ENCODE results near the gene GOLGA8J.
A peak's percentile ranks its signal among the peaks of the same experiment; 100 is the strongest.
"Not testable (repeated sequence)": the region's sequence is repeated elsewhere in the genome, so short reads cannot be mapped to it uniquely, and the experiment has no call there.

The GOLGA8J gene

DNA sequence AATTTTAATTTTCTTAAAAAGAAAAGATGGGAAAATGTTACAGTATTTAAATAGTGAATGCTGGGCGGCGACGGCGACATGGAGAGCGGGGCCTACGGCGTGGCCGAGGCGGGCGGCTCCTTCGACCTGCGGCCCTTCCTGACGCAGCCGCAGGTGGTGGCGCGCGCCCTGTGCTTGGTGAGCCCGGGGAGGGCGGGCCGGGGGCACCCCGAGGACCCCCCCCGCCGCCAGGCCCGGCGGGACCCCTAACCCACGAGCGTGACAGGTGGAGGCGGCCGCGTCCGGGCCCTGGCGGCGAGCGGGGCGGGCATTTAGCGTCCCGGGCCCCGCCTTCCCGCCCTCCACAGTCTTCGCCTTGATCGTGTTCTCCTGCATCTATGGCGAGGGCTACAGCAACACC is 38.4 kb upstream of the GOLGA8J start:
- no peak overlapping the region for H3K18ac ChIP-seq (ENCODE audit: low read length)
- H3K79me2 ChIP-seq (ENCODE audit: control insufficient read depth, insufficient read depth, low read length, poor library complexity) = no peaks in the 10 kb centered on the region
- H2BK12ac ChIP-seq (ENCODE audit: low read length) = no peak overlapping the region
- H3K4ac ChIP-seq (ENCODE audit: low read depth, low read length) = no peak overlapping the region
- H3K14ac ChIP-seq (ENCODE audit: low read length) = no peak overlapping the region
- H2BK5ac ChIP-seq (ENCODE audit: low read depth, low read length, poor library complexity) = no peak overlapping the region
- H3K27ac ChIP-seq (ENCODE audit: low read depth, low read length) = no peak overlapping the region
- no peak overlapping the region for H3K23ac ChIP-seq (ENCODE audit: low read length)
- H2AFZ ChIP-seq (ENCODE audit: insufficient read depth, low read length, poor library complexity) = no peak overlapping the region
- no peak overlapping the region for H3K4me2 ChIP-seq (ENCODE audit: low read length)
- no peaks in the 10 kb centered on the region for H3K9me3 ChIP-seq (ENCODE audit: insufficient read depth, low read depth, low read length)
- H3K27me3 ChIP-seq (ENCODE audit: insufficient read depth, low read length) = no peaks in the 10 kb centered on the region
- no peak overlapping the region for H4K12ac ChIP-seq (ENCODE audit: low read depth, low read length)
- H4K8ac ChIP-seq (ENCODE audit: low read depth, low read length) = no peak overlapping the region
- no peaks in the 10 kb centered on the region for H3K79me1 ChIP-seq (ENCODE audit: low read length)
- no CpG with 5 or more reads among the region's 42 CpGs for WGBS (ENCODE audit: extremely low coverage, insufficient coverage, insufficient read length)
- H3K36me3 ChIP-seq (ENCODE audit: control insufficient read depth in 1 of 2, insufficient read depth in 2 of 2, low read length in 2 of 2) = no peaks in the 10 kb centered on the region
- no peak overlapping the region for H2AK5ac ChIP-seq (ENCODE audit: low read length)
- peak overlapping the region; percentile 43 for H3K4me3 ChIP-seq (ENCODE audit: low read depth, low read length)
- no peak overlapping the region for H2BK120ac ChIP-seq (ENCODE audit: insufficient read depth, low read length, poor library complexity)
- no peak overlapping the region for H4K91ac ChIP-seq (ENCODE audit: low read depth, low read length)
- peaks cover 2% of the 10 kb centered on the region in 2 experiments for H3K4me1 ChIP-seq (ENCODE audit: control insufficient read depth in 1 of 2, insufficient read depth in 2 of 2, low read length in 2 of 2)
- no peak for DNase-seq
- H3K9ac ChIP-seq (ENCODE audit: low read length) = no peak overlapping the region

DNA sequence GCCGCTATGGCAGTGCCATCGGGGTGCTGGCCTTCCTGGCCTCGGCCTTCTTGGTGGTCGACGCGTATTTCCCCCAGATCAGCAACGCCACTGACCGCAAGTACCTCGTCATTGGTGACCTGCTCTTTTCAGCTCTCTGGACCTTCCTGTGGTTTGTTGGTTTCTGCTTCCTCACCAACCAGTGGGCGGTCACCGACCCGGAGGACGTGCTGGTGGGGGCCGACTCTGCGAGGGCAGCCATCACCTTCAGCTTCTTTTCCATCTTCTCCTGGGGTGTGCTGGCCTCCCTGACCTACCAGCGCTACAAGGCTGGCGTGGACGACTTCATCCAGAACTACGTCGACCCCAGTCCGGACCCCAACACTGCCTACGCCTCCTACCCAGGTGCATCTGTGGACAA is 37.9 kb upstream of the GOLGA8J start:
- not testable (repeated sequence) for H3K27me3 ChIP-seq (ENCODE audit: insufficient read depth, low read length); H3K9ac ChIP-seq (ENCODE audit: low read length); H2BK120ac ChIP-seq (ENCODE audit: insufficient read depth, low read length, poor library complexity); H2BK5ac ChIP-seq (ENCODE audit: low read depth, low read length, poor library complexity); H2BK12ac ChIP-seq (ENCODE audit: low read length); H3K79me2 ChIP-seq (ENCODE audit: control insufficient read depth, insufficient read depth, low read length, poor library complexity); DNase-seq; H4K8ac ChIP-seq (ENCODE audit: low read depth, low read length); H2AFZ ChIP-seq (ENCODE audit: insufficient read depth, low read length, poor library complexity); H3K23ac ChIP-seq (ENCODE audit: low read length); H3K36me3 ChIP-seq (ENCODE audit: control insufficient read depth in 1 of 2, insufficient read depth in 2 of 2, low read length in 2 of 2); H3K4me2 ChIP-seq (ENCODE audit: low read length); H3K4me1 ChIP-seq (ENCODE audit: control insufficient read depth in 1 of 2, insufficient read depth in 2 of 2, low read length in 2 of 2); H3K9me3 ChIP-seq (ENCODE audit: insufficient read depth, low read depth, low read length); H2AK5ac ChIP-seq (ENCODE audit: low read length); H3K14ac ChIP-seq (ENCODE audit: low read length); H3K18ac ChIP-seq (ENCODE audit: low read length); H3K79me1 ChIP-seq (ENCODE audit: low read length); H3K4ac ChIP-seq (ENCODE audit: low read depth, low read length); H4K91ac ChIP-seq (ENCODE audit: low read depth, low read length); H3K27ac ChIP-seq (ENCODE audit: low read depth, low read length); H4K12ac ChIP-seq (ENCODE audit: low read depth, low read length)
- peak overlapping the region; percentile 43 for H3K4me3 ChIP-seq (ENCODE audit: low read depth, low read length)
- no CpG with 5 or more reads among the region's 22 CpGs for WGBS (ENCODE audit: extremely low coverage, insufficient coverage, insufficient read length)

DNA sequence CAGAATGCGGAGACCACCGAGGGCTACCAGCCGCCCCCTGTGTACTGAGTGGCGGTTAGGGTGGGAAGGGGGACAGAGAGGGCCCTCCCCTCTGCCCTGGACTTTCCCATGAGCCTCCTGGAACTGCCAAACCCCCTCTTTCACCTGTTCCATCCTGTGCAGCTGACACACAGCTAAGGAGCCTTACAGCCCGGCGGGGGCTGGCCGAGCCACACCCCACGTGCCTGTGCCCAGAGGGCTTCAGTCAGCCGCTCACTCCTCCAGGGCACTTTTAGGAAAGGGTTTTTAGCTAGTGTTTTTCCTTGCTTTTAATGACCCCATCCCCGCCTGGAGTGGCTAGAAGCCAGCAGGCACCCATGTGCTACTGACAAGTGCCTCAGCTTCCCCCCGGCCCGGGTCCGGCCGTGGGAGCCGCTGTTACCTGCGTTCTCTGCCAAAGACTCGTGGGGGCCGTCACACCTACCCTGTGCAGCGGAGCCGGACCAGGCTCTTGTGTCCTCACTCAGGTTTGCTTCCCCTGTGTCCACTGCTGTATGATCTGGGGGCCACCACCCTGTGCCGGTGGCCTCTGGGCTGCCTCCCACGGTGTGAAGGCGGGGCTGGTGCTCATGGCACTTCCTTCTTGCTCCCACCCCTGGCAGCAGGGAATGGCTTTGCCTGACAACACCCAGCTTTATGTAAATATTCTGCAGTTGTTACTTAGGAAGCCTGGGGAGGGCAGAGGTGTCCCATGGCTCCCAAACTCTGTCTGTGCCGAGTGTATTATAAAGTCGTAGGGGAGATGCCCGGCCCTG is 37.3 kb upstream of the GOLGA8J start:
- not testable (repeated sequence) for H3K23ac ChIP-seq (ENCODE audit: low read length); H3K9me3 ChIP-seq (ENCODE audit: insufficient read depth, low read depth, low read length); DNase-seq; H3K27ac ChIP-seq (ENCODE audit: low read depth, low read length); H4K12ac ChIP-seq (ENCODE audit: low read depth, low read length); H4K91ac ChIP-seq (ENCODE audit: low read depth, low read length); H3K4me2 ChIP-seq (ENCODE audit: low read length); H3K14ac ChIP-seq (ENCODE audit: low read length); H3K4me1 ChIP-seq (ENCODE audit: control insufficient read depth in 1 of 2, insufficient read depth in 2 of 2, low read length in 2 of 2); H3K9ac ChIP-seq (ENCODE audit: low read length); H2AFZ ChIP-seq (ENCODE audit: insufficient read depth, low read length, poor library complexity); H2BK12ac ChIP-seq (ENCODE audit: low read length); H3K27me3 ChIP-seq (ENCODE audit: insufficient read depth, low read length); H3K36me3 ChIP-seq (ENCODE audit: control insufficient read depth in 1 of 2, insufficient read depth in 2 of 2, low read length in 2 of 2); H4K8ac ChIP-seq (ENCODE audit: low read depth, low read length); H3K4ac ChIP-seq (ENCODE audit: low read depth, low read length); H3K79me2 ChIP-seq (ENCODE audit: control insufficient read depth, insufficient read depth, low read length, poor library complexity); H2AK5ac ChIP-seq (ENCODE audit: low read length); H3K18ac ChIP-seq (ENCODE audit: low read length); H3K79me1 ChIP-seq (ENCODE audit: low read length); H2BK5ac ChIP-seq (ENCODE audit: low read depth, low read length, poor library complexity); H2BK120ac ChIP-seq (ENCODE audit: insufficient read depth, low read length, poor library complexity); H3K4me3 ChIP-seq (ENCODE audit: low read depth, low read length)
- no CpG with 5 or more reads among the region's 26 CpGs for WGBS (ENCODE audit: extremely low coverage, insufficient coverage, insufficient read length)

DNA sequence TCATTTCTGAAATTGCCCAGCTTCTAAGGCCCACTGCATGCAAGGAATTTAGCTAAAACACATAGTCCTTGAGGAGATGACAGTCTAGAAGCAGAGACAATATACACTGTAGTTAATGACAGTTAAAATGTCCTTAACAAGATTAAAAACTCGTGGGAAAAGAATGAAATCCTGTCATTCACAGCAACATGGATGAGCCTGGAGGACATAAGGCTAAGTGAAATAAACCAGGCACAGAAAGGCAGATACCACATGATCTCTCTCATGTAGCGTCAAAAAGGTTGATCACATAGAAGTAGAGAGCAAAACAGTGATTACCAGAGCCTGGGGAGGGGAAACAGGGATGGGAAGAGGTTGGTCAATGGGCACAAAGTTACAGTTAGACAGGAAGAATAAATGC is 36.3 kb upstream of the GOLGA8J start:
- Histone ChIP-seq H3K4ac (ENCODE audit: low read depth, low read length) (no peak overlapping the region), H3K4me3 (ENCODE audit: low read depth, low read length) (no peak overlapping the region), H4K8ac (ENCODE audit: low read depth, low read length) (no peak overlapping the region), H3K79me1 (ENCODE audit: low read length) (no peaks in the 10 kb centered on the region), H3K4me2 (ENCODE audit: low read length) (no peak overlapping the region), H3K4me1 (ENCODE audit: control insufficient read depth in 1 of 2, insufficient read depth in 2 of 2, low read length in 2 of 2) (peaks cover 2% of the 10 kb centered on the region in 2 experiments), H3K36me3 (ENCODE audit: control insufficient read depth in 1 of 2, insufficient read depth in 2 of 2, low read length in 2 of 2) (no peaks in the 10 kb centered on the region), H2AFZ (ENCODE audit: insufficient read depth, low read length, poor library complexity) (no peak overlapping the region), H2AK5ac (ENCODE audit: low read length) (no peak overlapping the region), H3K9me3 (ENCODE audit: insufficient read depth, low read depth, low read length) (no peaks in the 10 kb centered on the region), H3K23ac (ENCODE audit: low read length) (no peak overlapping the region), H4K12ac (ENCODE audit: low read depth, low read length) (no peak overlapping the region), H3K9ac (ENCODE audit: low read length) (no peak overlapping the region), H3K27me3 (ENCODE audit: insufficient read depth, low read length) (no peaks in the 10 kb centered on the region), H3K79me2 (ENCODE audit: control insufficient read depth, insufficient read depth, low read length, poor library complexity) (no peaks in the 10 kb centered on the region), H2BK5ac (ENCODE audit: low read depth, low read length, poor library complexity) (no peak overlapping the region), H3K14ac (ENCODE audit: low read length) (no peak overlapping the region), H3K27ac (ENCODE audit: low read depth, low read length) (no peak overlapping the region), H3K18ac (ENCODE audit: low read length) (no peak overlapping the region), H2BK120ac (ENCODE audit: insufficient read depth, low read length, poor library complexity) (no peak overlapping the region), H2BK12ac (ENCODE audit: low read length) (no peak overlapping the region), H4K91ac (ENCODE audit: low read depth, low read length) (no peak overlapping the region)
- no peak for DNase-seq
- no CpG with 5 or more reads among the region's 2 CpGs for WGBS (ENCODE audit: extremely low coverage, insufficient coverage, insufficient read length)

Measured in trophoblast cell (in vitro differentiated cells and primary cell).